Measurements from ENCODE around the gene MRPS34.

The MRPS34 gene

DNA sequence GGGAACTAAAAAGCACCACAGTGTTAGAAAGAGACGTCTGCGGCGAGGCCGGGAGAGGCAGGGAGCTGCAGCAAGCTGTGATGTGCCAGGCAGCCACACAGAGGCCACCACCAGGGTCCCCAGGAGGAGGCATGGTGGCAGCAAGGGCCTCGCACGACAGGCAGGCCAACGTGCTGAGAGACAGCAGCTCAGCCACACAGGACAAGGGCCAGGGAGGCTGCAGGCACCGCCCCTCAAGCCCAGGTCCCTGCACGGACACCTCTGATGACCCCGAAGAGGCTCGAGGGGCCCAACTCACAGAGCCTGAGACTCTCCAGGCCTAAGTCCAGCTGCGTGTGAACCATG is 48.0 kb upstream of the MRPS34 start (continued):
- no peak for TF ChIP-seq ZNF24 (tag by site-specific recombination; IDR thresholded peaks at IDR 0.05)

DNA sequence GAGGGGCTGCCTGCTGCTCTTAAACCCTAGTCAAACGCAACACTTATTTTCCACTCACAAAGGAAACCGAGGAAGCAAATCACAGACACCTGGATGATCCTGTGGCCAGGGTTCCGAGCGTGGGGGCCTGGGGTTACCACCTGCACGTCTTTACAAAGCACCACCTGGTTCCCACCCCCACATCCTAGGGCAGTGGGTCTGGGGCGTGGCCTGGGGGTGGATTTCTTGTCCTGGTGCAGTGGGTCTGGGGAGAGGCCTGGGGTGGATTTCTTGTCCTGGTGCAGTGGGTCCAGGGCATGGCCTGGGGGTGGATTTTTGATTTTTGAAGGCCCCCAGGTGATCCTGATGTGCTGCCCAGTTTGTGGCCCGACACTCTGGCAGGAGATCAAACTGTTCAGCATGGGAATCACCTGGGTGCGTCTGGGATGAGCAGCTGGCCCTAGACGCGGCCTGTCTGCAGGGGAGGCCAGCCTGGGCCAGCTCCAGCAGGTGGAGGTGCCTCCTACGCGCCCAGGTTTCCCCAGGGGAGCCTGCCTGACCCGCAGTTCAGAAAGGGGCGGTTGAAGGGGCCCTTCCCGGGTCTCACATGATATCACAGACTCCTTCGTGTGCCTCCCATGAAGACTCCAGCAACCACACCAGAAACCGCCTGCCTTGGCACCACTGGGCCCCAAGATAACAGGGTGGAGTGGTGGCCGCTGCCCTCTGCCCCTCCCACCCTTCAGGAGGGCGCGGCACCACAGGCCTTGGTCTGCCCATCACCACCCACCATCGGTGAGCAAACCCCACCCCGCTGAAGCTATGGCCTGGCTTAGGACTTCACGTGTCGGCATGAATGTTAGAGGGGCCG is 47.4 kb upstream of the MRPS34 start:
- Histone ChIP-seq H3K4me1 (ENCODE audit: control insufficient read depth, insufficient read depth, low read length) (no peaks in the 10 kb centered on the region), H3K4me3 (ENCODE audit: low read depth, low read length) (no peak overlapping the region), H3K9me3 (ENCODE audit: control insufficient read depth, insufficient read depth, low read depth, low read length) (no peaks in the 10 kb centered on the region), H3K36me3 (ENCODE audit: control insufficient read depth in 2 of 2, insufficient read depth in 1 of 2, low read length in 2 of 2) (peaks cover 0 to 62% of the 10 kb centered on the region in 2 experiments; a peak in 2 of 3 replicates), H3K27ac (ENCODE audit: extremely low read depth, low read depth, low read length) (no peak overlapping the region)
- no peak for TF ChIP-seq SCRT1 (tag by site-specific recombination; IDR thresholded peaks at IDR 0.05; ENCODE audit: borderline replicate concordance)
- no peak for TF ChIP-seq REPIN1 (tag by site-specific recombination; IDR thresholded peaks at IDR 0.05; ENCODE audit: low read depth)
- TF ChIP-seq, protein P1, sequence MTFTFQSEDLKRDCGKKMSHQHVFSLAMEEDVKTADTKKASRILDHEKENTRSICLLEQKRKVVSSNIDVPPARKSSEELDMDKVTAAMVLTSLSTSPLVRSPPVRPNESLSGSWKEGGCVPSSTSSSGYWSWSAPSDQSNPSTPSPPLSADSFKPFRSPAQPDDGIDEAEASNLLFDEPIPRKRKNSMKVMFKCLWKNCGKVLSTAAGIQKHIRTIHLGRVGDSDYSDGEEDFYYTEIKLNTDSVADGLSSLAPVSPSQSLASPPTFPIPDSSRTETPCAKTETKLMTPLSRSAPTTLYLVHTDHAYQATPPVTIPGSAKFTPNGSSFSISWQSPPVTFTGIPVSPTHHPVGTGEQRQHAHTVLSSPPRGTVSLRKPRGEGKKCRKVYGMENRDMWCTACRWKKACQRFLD (tag by site-specific recombination; IDR thresholded peaks at IDR 0.05): no peak
- TF ChIP-seq KLF1 (tag by site-specific recombination; IDR thresholded peaks at IDR 0.05): peak; percentile 100
- TF ChIP-seq KLF8 (tag by site-specific recombination; IDR thresholded peaks at IDR 0.05): peak; percentile 36; the same call in 1 of the 2 replicates
- TF ChIP-seq ZNF521 (tag by site-specific recombination; IDR thresholded peaks at IDR 0.05): no peak
- TF ChIP-seq, protein P2, sequence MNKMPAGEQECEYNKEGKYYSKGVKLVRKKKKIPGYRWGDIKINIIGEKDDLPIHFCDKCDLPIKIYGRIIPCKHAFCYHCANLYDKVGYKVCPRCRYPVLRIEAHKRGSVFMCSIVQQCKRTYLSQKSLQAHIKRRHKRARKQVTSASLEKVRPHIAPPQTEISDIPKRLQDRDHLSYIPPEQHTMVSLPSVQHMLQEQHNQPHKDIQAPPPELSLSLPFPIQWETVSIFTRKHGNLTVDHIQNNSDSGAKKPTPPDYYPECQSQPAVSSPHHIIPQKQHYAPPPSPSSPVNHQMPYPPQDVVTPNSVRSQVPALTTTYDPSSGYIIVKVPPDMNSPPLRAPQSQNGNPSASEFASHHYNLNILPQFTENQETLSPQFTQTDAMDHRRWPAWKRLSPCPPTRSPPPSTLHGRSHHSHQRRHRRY (tag by site-specific recombination; IDR thresholded peaks at IDR 0.05): no peak
- no peak for TF ChIP-seq ZNF24 (tag by site-specific recombination; IDR thresholded peaks at IDR 0.05)
- CTCF ChIA-PET: no interaction called here
- POLR2A ChIA-PET: interaction anchor here (1.6 kb wide), 1 partner anchor 27 kb away, joined by 4 read pairs; the partner anchor contains the start of gene IGFALS

DNA sequence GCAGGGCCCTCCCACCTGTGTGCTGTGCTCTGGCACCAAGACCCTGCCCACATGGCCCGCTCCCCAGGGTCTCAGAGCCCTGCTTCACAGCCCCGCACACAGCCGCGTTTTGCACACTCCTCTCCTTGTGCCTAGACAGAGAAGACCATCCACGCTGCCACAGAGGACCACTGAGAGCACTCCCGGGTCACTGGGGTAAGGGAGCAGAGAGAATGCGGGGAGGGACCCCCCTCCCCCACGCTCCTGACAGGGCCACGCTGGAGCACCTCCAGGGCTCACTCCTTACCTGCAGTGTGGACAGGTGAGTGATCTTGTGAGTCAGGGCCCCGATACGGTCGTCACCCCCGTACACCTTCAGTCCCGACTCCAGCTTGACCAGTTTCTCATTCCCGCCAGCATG is 46.7 kb upstream of the MRPS34 start:
- peaks cover 0 to 67% of the 10 kb centered on the region in 2 experiments; a peak in 2 of 3 replicates for H3K36me3 ChIP-seq (ENCODE audit: control insufficient read depth in 2 of 2, insufficient read depth in 1 of 2, low read length in 2 of 2)
- CTCF ChIA-PET: no interaction called here
- TF ChIP-seq ZBTB1 (tag by site-specific recombination; IDR thresholded peaks at IDR 0.05): no peak
- TF ChIP-seq ZNF10 (tag by site-specific recombination; IDR thresholded peaks at IDR 0.05): no peak
- TF ChIP-seq ZNF37A (tag by site-specific recombination; IDR thresholded peaks at IDR 0.05): no peak
- TF ChIP-seq, protein P3, sequence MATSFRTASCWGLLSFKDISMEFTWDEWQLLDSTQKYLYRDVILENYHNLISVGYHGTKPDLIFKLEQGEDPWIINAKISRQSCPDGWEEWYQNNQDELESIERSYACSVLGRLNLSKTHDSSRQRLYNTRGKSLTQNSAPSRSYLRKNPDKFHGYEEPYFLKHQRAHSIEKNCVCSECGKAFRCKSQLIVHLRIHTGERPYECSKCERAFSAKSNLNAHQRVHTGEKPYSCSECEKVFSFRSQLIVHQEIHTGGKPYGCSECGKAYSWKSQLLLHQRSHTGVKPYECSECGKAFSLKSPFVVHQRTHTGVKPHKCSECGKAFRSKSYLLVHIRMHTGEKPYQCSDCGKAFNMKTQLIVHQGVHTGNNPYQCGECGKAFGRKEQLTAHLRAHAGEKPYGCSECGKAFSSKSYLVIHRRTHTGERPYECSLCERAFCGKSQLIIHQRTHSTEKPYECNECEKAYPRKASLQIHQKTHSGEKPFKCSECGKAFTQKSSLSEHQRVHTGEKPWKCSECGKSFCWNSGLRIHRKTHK (tag by site-specific recombination; IDR thresholded peaks at IDR 0.05): no peak
- TF ChIP-seq ZNF202 (tag by site-specific recombination; IDR thresholded peaks at IDR 0.05; ENCODE audit: borderline replicate concordance): no peak
- TF ChIP-seq ZNF529 (tag by site-specific recombination; IDR thresholded peaks at IDR 0.05; ENCODE audit: insufficient replicate concordance): no peak
- no peak for TF ChIP-seq ZNF239 (tag by site-specific recombination; IDR thresholded peaks at IDR 0.05)
- TF ChIP-seq ZNF394 (tag by site-specific recombination; IDR thresholded peaks at IDR 0.05; ENCODE audit: borderline replicate concordance): no peak
- no peak for TF ChIP-seq ZIC2 (tag by site-specific recombination; IDR thresholded peaks at IDR 0.05)
- TF ChIP-seq ZNF366 (tag by site-specific recombination; conservative IDR thresholded peaks at IDR 0.05): no peak
- no peak for TF ChIP-seq ZNF132 (tag by site-specific recombination; IDR thresholded peaks at IDR 0.05; ENCODE audit: borderline replicate concordance)
- no peak for TF ChIP-seq ZNF707 (tag by site-specific recombination; IDR thresholded peaks at IDR 0.05)
- TF ChIP-seq, protein P4, sequence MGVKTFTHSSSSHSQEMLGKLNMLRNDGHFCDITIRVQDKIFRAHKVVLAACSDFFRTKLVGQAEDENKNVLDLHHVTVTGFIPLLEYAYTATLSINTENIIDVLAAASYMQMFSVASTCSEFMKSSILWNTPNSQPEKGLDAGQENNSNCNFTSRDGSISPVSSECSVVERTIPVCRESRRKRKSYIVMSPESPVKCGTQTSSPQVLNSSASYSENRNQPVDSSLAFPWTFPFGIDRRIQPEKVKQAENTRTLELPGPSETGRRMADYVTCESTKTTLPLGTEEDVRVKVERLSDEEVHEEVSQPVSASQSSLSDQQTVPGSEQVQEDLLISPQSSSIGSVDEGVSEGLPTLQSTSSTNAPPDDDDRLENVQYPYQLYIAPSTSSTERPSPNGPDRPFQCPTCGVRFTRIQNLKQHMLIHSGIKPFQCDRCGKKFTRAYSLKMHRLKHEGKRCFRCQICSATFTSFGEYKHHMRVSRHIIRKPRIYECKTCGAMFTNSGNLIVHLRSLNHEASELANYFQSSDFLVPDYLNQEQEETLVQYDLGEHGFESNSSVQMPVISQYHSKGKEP (tag by site-specific recombination; IDR thresholded peaks at IDR 0.05): no peak
- TF ChIP-seq SCRT2 (tag by site-specific recombination; IDR thresholded peaks at IDR 0.05): no peak
- no peak for TF ChIP-seq ZNF48 (tag by site-specific recombination; IDR thresholded peaks at IDR 0.05)
- POLR2A ChIA-PET: interaction anchor here (1.6 kb wide), 1 partner anchor 26 kb away, joined by 4 read pairs; the partner anchor contains the start of gene IGFALS
- H3K9me3 ChIP-seq (ENCODE audit: control insufficient read depth, insufficient read depth, low read depth, low read length): no peaks in the 10 kb centered on the region
- H3K4me1 ChIP-seq (ENCODE audit: control insufficient read depth, insufficient read depth, low read length): no peaks in the 10 kb centered on the region
- no peak overlapping the region for H3K27ac ChIP-seq (ENCODE audit: extremely low read depth, low read depth, low read length)
- H3K4me3 ChIP-seq (ENCODE audit: low read depth, low read length): no peak overlapping the region
